ENCODE data around the gene TMSB4Y. TPM values are rescaled to one million over a fixed set of nuclear protein-coding genes. Genes with fewer than 3 reads are reported as not detected.

TMSB4Y gene
- total and polyA plus RNA-seq, 8 donors: 1.0 to 1.3 TPM; not detected in 6

- intact Hi-C loops (cut with DNase I): no loop called here
Observed at GRCh38 chrY:13751289-13752071, 47.8 kb downstream of the TMSB4Y start.

GRCh38 chrY:13754661-13755060 is 51.0 kb downstream of the TMSB4Y start:
- intact Hi-C loops (cut with DNase I): no loop called here
- Histone ChIP-seq H3K9me3 (no peaks in the 10 kb centered on the region), H3K4me3 (no peak overlapping the region), H3K27ac (no peak overlapping the region), H3K36me3 (no peaks in the 10 kb centered on the region), H3K4me1 (no peaks in the 10 kb centered on the region), H3K27me3 (no peaks in the 10 kb centered on the region)
- 96% methylated on average over 1 of the region's 1 CpG; no CpG with 5 or more reads in 1 of the 2 donors for WGBS, 2 donors
- TF ChIP-seq CTCF (IDR thresholded peaks at IDR 0.05): no peak
- no peak for ATAC-seq
- FAIRE-seq: no peak
- no peak for DNase-seq

More at GRCh38 chrY:13751289-13752071, 47.8 kb downstream of the TMSB4Y start:
- FAIRE-seq: no peak
- no peak for ATAC-seq
- 2% methylated on average over 60 of the region's 60 CpGs; no CpG with 5 or more reads in 1 of the 2 donors for WGBS, 2 donors
- H3K36me3 ChIP-seq: no peaks in the 10 kb centered on the region
- H3K9me3 ChIP-seq: no peaks in the 10 kb centered on the region
- no peak for TF ChIP-seq CTCF (IDR thresholded peaks at IDR 0.05)
- no peaks in the 10 kb centered on the region for H3K4me1 ChIP-seq
- no peak overlapping the region for H3K4me3 ChIP-seq
- DNase-seq: peak in 1 of 6 donors; percentile 18
- H3K27ac ChIP-seq: no peak overlapping the region
- H3K27me3 ChIP-seq: no peaks in the 10 kb centered on the region

Other genes starting within 250 kb of the TMSB4Y start
- 10 to 100 TPM in 1 of 6 donors, under 1 TPM in 1, not detected in 4; 0.09 to 12.0 TPM for gene UTY, start 223.9 kb upstream of the TMSB4Y start, total RNA-seq
- 1 to 10 TPM in 1 of 2 donors, not detected in 1; 2.7 TPM for gene UTY, start 223.9 kb upstream of the TMSB4Y start, polyA plus RNA-seq